ENCODE results near the gene CD3E. TPM values are rescaled to one million over a fixed set of nuclear protein-coding genes. Genes with fewer than 3 reads are reported as not detected.

CD3E gene
- total RNA-seq, 1 donor from 2014 or later = not detected

DNA sequence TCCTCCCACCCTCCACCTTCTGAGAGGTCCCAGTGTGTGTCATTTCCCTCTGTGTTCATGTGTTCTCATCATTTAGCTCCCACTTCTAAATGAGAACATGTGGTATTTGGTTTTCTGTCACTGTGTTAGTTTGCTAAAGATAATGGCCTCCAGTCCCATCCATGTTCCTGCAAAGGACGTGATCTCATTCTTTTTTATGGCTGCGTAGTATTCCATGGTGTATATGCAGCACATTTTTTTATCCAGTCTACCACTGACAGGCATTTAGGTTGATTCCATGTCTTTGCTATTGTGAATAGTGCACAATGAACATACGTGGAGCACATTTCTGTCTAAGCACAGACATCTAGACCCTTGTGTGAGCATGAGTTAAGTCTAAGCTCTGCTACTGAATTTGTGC is 5.7 kb downstream of the CD3E start:
- Mint-ChIP-seq H3K27ac (no peak overlapping the region), H3K4me1 (ENCODE audit: low read depth) (peaks cover 13% of the 10 kb centered on the region), H3K4me3 (ENCODE audit: low read depth) (no peak overlapping the region), H3K27me3 (peaks cover 15% of the 10 kb centered on the region), H3K36me3 (ENCODE audit: insufficient read depth) (no peaks in the 10 kb centered on the region), H3K9me3 (ENCODE audit: low read depth) (no peaks in the 10 kb centered on the region)
- TF ChIP-seq, protein P1, sequence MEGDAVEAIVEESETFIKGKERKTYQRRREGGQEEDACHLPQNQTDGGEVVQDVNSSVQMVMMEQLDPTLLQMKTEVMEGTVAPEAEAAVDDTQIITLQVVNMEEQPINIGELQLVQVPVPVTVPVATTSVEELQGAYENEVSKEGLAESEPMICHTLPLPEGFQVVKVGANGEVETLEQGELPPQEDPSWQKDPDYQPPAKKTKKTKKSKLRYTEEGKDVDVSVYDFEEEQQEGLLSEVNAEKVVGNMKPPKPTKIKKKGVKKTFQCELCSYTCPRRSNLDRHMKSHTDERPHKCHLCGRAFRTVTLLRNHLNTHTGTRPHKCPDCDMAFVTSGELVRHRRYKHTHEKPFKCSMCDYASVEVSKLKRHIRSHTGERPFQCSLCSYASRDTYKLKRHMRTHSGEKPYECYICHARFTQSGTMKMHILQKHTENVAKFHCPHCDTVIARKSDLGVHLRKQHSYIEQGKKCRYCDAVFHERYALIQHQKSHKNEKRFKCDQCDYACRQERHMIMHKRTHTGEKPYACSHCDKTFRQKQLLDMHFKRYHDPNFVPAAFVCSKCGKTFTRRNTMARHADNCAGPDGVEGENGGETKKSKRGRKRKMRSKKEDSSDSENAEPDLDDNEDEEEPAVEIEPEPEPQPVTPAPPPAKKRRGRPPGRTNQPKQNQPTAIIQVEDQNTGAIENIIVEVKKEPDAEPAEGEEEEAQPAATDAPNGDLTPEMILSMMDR (IDR thresholded peaks at IDR 0.05; ENCODE audit: unreplicated experiment) = no peak
- DNase-seq (ENCODE audit: low spot score, unreplicated experiment) = no peak

DNA sequence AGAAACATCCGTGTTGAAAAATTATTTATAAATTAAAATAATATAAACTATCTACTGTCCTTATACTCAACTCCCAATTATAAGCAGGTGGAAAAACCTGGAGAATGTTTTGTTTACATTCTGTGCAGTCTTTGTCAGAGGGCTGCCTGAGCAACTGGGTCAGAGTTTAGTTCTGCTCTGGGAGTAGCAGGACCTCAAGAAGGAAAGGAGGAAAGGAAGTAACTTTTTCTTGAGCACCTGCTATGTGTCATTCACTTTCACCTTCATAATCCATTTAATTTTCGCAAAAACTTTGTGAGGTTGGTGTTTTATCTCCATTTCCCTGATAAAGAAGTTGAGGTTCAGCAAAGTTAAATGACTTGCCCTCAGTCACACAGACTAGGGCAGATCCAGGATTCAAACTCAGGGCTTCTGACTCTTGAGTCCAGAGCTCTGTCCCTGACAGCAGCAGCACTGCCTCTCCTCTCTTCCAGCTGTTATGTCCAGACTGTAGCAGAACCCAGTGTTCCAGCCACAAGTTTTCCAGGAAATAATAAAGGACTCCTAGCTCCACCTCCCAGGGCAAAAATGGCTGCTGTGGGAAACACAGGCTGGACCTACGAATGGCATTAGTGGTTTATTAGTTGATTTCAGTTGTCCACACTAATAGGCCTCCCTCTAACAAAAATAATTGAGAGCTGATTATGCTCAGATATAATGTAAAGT is 6.4 kb downstream of the CD3E start:
- Mint-ChIP-seq H3K27ac (no peak overlapping the region), H3K4me1 (ENCODE audit: low read depth) (peaks cover 19% of the 10 kb centered on the region), H3K27me3 (peaks cover 12% of the 10 kb centered on the region), H3K9me3 (ENCODE audit: low read depth) (no peaks in the 10 kb centered on the region), H3K36me3 (ENCODE audit: insufficient read depth) (no peaks in the 10 kb centered on the region), H3K4me3 (ENCODE audit: low read depth) (no peak overlapping the region)
- TF ChIP-seq, protein P1 (IDR thresholded peaks at IDR 0.05; ENCODE audit: unreplicated experiment) = no peak
- no peak for DNase-seq (ENCODE audit: low spot score, unreplicated experiment)

DNA sequence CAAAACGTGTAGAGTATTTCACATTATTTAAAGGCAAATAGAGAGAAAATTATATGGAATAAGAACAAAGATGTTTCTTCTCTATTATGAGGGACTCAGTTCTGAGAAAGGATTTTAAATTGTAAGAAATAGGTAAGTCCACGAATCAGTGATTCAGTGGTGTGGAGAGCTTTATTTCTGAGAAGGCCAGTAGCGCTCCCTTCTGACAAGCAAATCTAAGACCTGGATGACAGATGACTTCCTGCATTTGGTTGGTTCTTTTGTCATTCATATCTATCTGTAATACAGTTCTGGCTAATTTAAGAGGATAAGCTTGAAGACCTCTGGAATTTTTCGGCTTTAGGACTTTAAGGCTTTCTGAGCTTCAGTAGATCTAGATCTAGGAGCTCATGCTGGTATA is 7.0 kb downstream of the CD3E start:
- TF ChIP-seq, protein P1 (IDR thresholded peaks at IDR 0.05; ENCODE audit: unreplicated experiment) = no peak
- Mint-ChIP-seq H3K27me3 (peaks cover 11% of the 10 kb centered on the region), H3K4me1 (ENCODE audit: low read depth) (peaks cover 25% of the 10 kb centered on the region), H3K27ac (no peak overlapping the region), H3K9me3 (ENCODE audit: low read depth) (no peaks in the 10 kb centered on the region), H3K36me3 (ENCODE audit: insufficient read depth) (no peaks in the 10 kb centered on the region), H3K4me3 (ENCODE audit: low read depth) (no peak overlapping the region)
- DNase-seq (ENCODE audit: low spot score, unreplicated experiment) = no peak

DNA sequence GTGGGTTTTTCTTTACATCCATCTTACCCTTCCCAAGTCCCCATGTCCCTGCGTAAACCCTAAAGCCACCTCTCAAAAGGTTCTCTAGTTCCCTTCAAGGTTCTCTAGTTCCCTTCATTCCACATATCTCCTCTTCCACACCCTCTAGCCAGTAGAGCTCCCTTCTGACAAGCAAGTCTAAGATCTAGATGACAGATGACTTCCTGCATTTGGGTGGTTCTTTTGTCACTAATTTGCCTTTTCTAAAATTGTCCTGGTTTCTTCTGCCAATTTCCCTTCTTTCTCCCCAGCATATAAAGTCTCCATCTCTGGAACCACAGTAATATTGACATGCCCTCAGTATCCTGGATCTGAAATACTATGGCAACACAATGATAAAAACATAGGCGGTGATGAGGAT is 7.8 kb downstream of the CD3E start:
- peaks cover 13% of the 10 kb centered on the region for H3K27me3 Mint-ChIP-seq
- peaks cover 27% of the 10 kb centered on the region for H3K4me1 Mint-ChIP-seq (ENCODE audit: low read depth)
- no peaks in the 10 kb centered on the region for H3K9me3 Mint-ChIP-seq (ENCODE audit: low read depth)
- TF ChIP-seq, protein P1 (IDR thresholded peaks at IDR 0.05; ENCODE audit: unreplicated experiment) = no peak
- no peak for DNase-seq (ENCODE audit: low spot score, unreplicated experiment)
- no peaks in the 10 kb centered on the region for H3K36me3 Mint-ChIP-seq (ENCODE audit: insufficient read depth)
- no peak overlapping the region for H3K27ac Mint-ChIP-seq
- no peak overlapping the region for H3K4me3 Mint-ChIP-seq (ENCODE audit: low read depth)

DNA sequence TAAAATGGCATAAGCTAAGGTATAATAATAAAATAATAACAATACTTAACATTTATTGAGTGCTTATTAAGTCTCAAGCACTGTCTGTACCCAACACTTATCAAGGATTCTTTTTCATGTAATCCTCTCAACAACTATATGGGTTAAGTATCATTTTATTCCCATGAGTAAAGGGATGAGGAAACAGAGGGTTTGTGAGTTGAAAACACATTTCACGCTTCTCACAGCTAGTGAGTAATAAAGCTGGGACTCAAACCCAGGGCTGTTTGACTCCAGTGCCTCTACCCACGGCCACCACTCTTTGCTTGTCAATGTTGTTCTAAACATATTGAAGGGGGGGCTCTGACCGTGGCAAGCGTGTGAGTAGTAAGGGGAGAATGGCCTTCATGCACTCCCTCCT is 8.7 kb downstream of the CD3E start:
- TF ChIP-seq, protein P1 (IDR thresholded peaks at IDR 0.05; ENCODE audit: unreplicated experiment) = no peak
- H3K4me1 Mint-ChIP-seq (ENCODE audit: low read depth) = peaks cover 27% of the 10 kb centered on the region
- H3K4me3 Mint-ChIP-seq (ENCODE audit: low read depth) = no peak overlapping the region
- H3K36me3 Mint-ChIP-seq (ENCODE audit: insufficient read depth) = no peaks in the 10 kb centered on the region
- DNase-seq (ENCODE audit: low spot score, unreplicated experiment) = no peak
- no peaks in the 10 kb centered on the region for H3K9me3 Mint-ChIP-seq (ENCODE audit: low read depth)
- no peak overlapping the region for H3K27ac Mint-ChIP-seq
- H3K27me3 Mint-ChIP-seq = peaks cover 13% of the 10 kb centered on the region
